HUES6 (cell line): Measurements from ENCODE around the gene DMRT1.

ENCODE experiments used
- H3K27ac ChIP-seq: 2 replicates; pipeline ENCODE4 v1.7.0; 2013; ENCODE audit warnings: low read depth, mild to moderate bottlenecking, low read length, inconsistent platforms
- H3K27me3 ChIP-seq: 2 replicates; pipeline ENCODE4 v1.6.1; 2013; ENCODE audit warnings: low read length; ENCODE audit not compliant: control insufficient read depth, insufficient read depth
- H3K36me3 ChIP-seq: 2 replicates; pipeline ENCODE4 v1.6.1; 2013; ENCODE audit warnings: low read length; ENCODE audit not compliant: control insufficient read depth, insufficient read depth
- H3K4me1 ChIP-seq: 2 replicates; pipeline ENCODE4 v1.6.1; 2013; ENCODE audit warnings: low read length; ENCODE audit not compliant: control insufficient read depth, insufficient read depth
- H3K4me3 ChIP-seq: 2 replicates; pipeline ENCODE4 v1.5.1; 2013; ENCODE audit warnings: low read depth, low read length
- H3K9ac ChIP-seq: one replicate; pipeline ENCODE4 v1.6.1; 2013; ENCODE audit warnings: mild to moderate bottlenecking, low read length
- H3K9me3 ChIP-seq: 2 replicates; pipeline ENCODE4 v1.6.1; 2013; ENCODE audit warnings: low read depth, low read length; ENCODE audit not compliant: control insufficient read depth, insufficient read depth

Gene DMRT1

GRCh38 chr9:1009101-1009707, 167.7 kb downstream of the DMRT1 start:
- no peaks in the 10 kb centered on the region for H3K36me3 ChIP-seq

GRCh38 chr9:1013021-1013420, 171.5 kb downstream of the DMRT1 start:
- Histone ChIP-seq H3K4me3 (no peak overlapping the region), H3K27ac (no peak overlapping the region), H3K4me1 (no peaks in the 10 kb centered on the region), H3K9me3 (no peaks in the 10 kb centered on the region), H3K27me3 (peaks cover 7% of the 10 kb centered on the region; the same call in 1 of the 2 replicates), H3K9ac (no peak overlapping the region), H3K36me3 (no peaks in the 10 kb centered on the region)

More at GRCh38 chr9:1009101-1009707, 167.7 kb downstream of the DMRT1 start:
- H3K4me1 ChIP-seq: no peaks in the 10 kb centered on the region
- H3K27ac ChIP-seq: no peak overlapping the region
- H3K27me3 ChIP-seq: peaks cover 10% of the 10 kb centered on the region
- no peak overlapping the region for H3K4me3 ChIP-seq
- no peak overlapping the region for H3K9ac ChIP-seq
- H3K9me3 ChIP-seq: no peaks in the 10 kb centered on the region

GRCh38 chr9:1014225-1014624, 172.7 kb downstream of the DMRT1 start:
- Histone ChIP-seq H3K4me1 (no peaks in the 10 kb centered on the region), H3K9me3 (no peaks in the 10 kb centered on the region), H3K36me3 (no peaks in the 10 kb centered on the region), H3K27me3 (0 out of 2 replicates have a peak, but pooled peaks cover 2% of the 10 kb centered on the region), H3K4me3 (no peak overlapping the region), H3K27ac (no peak overlapping the region), H3K9ac (no peak overlapping the region)

- H3K9ac ChIP-seq: no peak overlapping the region
- H3K4me3 ChIP-seq: no peak overlapping the region
- no peaks in the 10 kb centered on the region for H3K9me3 ChIP-seq
- no peaks in the 10 kb centered on the region for H3K36me3 ChIP-seq
- H3K27me3 ChIP-seq: 0 out of 2 replicates have a peak, but pooled peaks cover 4% of the 10 kb centered on the region
- H3K27ac ChIP-seq: no peak overlapping the region
- H3K4me1 ChIP-seq: no peaks in the 10 kb centered on the region
These were observed 173.1 kb downstream of the DMRT1 start for GRCh38 chr9:1014640-1015039.

- H3K36me3 ChIP-seq: no peaks in the 10 kb centered on the region
- peaks cover 11% of the 10 kb centered on the region; the same call in 1 of the 2 replicates for H3K27me3 ChIP-seq
- no peak overlapping the region for H3K9ac ChIP-seq
- no peaks in the 10 kb centered on the region for H3K4me1 ChIP-seq
- no peak overlapping the region for H3K27ac ChIP-seq
- peaks cover 2% of the 10 kb centered on the region; the same call in 1 of the 2 replicates for H3K9me3 ChIP-seq
- H3K4me3 ChIP-seq: no peak overlapping the region
These were observed 176.6 kb downstream of the DMRT1 start for GRCh38 chr9:1018121-1018520.
